GM21528 (cell line): Measurements from ENCODE around the gene LCN6.
"Not testable (repeated sequence)": the region's sequence is repeated elsewhere in the genome, so short reads cannot be mapped to it uniquely, and the experiment has no call there.

Experiments
- ATAC-seq: cut with Tn5 transposase; IDR thresholded peaks from one replicate; pipeline ENCODE4 v1.9.1; 2021; ENCODE audit warnings: mild to moderate bottlenecking, moderate library complexity; ENCODE audit not compliant: unreplicated experiment, low FRiP score

The LCN6 gene, protein sequence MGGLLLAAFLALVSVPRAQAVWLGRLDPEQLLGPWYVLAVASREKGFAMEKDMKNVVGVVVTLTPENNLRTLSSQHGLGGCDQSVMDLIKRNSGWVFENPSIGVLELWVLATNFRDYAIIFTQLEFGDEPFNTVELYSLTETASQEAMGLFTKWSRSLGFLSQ

GRCh38 chr9:136748201-136748600, at the start of gene LCN6:
TSS of gene LCN6 (minus strand) at chr9:136748525. CDS start at chr9:136748483, 42 bp downstream.
- ATAC-seq = no peak

DNA sequence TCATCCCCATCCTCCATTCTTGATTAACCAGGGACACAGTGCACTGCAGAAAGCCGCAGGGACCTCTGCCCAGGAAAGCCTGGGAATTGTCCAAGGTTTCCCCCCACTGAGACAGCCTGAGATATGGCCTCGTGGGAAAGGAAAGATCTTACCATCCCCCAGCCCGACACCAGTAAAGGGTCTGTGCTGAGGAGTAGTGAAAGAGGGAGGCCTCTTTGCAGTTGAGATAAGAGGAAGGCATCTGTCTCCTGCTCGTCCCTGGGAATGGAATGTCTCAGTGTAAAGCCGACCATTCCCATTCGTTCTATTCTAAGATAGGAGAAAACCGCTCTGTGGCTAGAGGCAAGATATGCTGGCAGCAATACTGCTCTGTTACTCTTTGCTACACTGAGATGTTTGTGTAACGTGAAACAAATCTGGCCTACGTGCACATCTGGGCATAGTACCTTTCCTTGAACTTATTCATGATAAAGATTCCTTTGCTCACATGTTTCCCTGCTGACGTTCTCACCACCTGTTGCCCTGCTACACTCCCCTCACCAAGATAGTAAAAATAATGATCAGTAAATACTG, 48.5 kb upstream of the LCN6 start:
- not testable (repeated sequence) for ATAC-seq

GRCh38 chr9:136796238-136796774, 48.0 kb upstream of the LCN6 start, which contains the start of gene CCDC183:
TSS of gene CCDC183 (plus strand) at chr9:136796338. CDS start at chr9:136796398, 60 bp downstream.
- ATAC-seq = no peak

- no peak for ATAC-seq
Observed at GRCh38 chr9:136795000-136795348, 46.6 kb upstream of the LCN6 start.

DNA sequence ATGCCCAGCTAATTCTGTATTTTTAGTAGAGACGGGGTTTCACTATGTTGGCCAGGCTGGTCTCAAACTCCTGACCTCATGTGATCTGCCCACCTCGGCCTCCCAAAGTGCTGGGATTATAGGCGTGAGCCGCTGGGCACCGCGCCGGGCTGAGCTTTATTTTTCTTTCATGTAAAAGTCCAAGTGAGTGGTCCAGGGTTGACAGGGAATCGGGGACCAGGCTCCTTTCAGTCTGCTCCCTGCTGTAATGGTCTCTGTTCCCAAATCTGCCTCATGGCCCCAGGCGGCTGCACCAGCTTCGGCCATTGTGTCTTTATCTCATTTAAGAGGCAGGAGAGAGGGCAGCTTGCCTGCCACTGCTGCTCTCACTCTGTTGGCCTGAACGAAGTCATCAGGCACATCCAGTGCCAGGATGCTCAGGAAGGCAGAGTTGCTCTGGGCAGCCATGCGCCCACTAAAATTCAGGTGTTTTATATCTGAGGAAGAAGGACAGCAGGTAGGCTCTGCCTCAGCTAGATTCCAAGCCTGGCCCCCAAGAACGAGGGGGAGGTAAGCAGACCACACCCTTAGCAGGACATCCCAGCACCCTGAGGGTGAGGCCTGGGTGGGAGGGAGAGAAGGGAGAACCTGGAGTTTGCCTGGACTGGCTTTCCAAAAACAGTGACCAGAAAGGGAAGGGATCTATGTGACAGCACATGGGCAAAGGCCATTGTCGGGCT, 46.1 kb upstream of the LCN6 start:
- no peak for ATAC-seq

- no peak for ATAC-seq
Observed at GRCh38 chr9:136793086-136793946, 45.0 kb upstream of the LCN6 start.

GRCh38 chr9:136792321-136793085, 44.2 kb upstream of the LCN6 start:
- ATAC-seq = no peak

DNA sequence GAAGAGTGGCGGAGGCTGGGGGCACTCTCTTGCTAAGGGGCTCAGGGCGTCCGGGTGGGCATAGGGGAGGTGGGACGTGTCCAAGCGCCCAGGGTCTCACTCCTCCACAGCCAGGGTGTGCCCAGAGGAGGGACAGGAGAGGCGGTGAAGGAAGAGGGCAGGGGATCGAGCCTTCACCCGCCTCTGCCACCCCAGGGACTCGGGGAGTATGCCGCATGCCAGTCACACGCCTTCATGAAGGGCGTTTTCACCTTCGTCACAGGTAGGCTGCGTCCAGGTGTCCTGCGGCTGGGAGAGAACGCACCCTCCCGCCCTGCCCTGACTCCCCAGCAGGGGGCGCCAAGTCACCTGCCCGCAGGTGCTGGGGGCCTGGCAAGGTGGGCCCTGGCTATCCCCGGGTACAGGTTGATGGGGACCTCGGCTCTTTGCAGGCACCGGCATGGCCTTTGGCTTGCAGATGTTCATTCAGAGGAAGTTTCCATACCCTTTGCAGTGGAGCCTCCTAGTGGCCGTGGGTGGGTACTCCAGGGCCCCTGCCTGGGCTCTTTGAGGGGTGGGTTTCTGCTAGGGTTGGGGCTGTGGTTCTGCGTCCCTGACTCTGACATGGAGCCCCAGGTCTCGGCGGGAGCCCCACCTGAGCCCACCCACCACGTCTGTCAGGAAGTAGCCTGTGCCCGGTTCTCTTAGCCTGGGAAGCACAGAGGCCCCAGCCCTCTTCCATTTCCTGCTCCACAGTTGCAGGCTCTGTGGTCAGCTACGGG, 43.4 kb upstream of the LCN6 start:
- no peak for ATAC-seq

- ATAC-seq = peak; percentile 83
Observed at GRCh38 chr9:136790640-136791515, 42.6 kb upstream of the LCN6 start, which contains the start of gene TMEM141. TSS of gene TMEM141 (plus strand) at chr9:136791344. CDS start at chr9:136791371, 27 bp downstream.

DNA sequence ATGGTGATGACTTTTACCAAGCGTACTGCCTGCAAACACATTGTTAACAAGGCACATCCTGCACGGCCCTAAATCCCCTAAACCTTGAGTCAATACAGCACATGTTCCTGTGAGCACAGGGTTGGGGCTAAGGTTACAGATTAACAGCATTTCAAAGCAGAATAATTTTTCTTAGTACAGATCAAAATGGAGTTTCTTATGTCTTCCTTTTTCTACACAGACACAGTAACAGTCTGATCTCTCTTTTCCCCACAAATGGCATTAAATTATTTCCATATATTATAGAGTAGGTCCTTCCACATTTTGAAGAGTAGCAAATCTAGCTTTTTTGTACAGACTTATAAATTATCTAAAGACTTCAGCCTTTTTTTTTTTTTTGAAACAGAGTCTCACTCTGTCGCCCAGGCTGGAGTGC, 41.2 kb upstream of the LCN6 start:
- ATAC-seq = no peak

DNA sequence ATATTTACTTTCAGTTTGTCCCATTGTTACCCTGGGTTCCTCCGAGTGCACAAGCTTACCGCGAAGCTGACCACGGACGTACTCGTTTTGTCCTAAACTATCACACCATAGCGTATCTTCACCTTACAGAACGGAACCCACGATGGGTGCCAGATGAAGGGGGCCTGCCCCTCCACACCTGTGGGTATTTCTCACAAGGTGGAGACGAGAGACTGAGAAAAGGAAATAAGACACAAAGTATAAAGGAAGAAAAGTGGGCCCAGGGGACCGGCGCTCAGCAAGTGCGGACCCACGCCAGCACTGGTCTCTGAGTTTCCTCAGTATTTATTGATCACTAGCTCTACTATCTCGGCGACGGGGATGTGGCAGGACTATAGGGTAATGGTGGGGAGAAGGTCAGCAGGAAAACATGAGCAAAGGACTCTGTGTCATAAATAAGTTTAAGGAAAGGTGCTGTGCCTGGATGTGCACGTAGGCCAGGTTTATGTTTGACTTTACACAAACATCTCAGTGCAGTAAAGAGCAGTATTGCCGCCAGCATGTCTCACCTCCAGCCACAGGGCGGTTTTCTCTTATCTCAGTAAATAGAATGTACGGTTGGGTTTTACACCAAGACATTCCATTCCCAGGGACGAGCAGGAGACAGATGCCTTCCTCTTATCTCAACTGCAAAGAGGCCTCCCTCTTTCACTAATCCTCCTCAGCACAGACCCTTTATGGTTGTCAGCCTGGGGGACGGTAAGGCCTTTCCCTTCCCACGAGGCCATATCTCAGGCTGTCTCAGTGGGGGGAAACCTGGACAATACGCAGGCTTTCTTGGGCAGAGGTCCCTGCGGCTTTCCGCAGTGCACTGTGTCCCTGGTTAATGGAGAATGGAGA, 40.6 kb upstream of the LCN6 start:
- ATAC-seq = not testable (repeated sequence)

GRCh38 chr9:136787690-136788400, 39.5 kb upstream of the LCN6 start:
- ATAC-seq = no peak

DNA sequence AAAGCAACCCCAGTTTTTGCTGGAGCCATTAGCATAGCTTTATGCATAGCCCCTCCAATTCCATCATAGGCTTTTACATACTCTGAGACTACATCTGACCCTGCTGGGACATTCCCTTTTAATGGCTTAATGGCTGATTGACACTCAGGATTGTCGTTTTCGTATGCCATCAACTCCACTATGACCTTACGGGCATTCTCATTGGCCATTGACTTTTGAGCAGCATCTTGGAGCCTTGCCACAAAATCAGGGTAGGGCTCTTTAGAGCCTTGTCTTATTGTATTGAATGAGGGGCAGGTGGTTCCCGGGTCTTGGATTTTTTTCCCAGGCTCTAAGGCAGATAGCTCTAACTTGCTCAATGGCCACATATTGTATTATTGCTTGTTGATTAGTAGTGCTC, 38.7 kb upstream of the LCN6 start:
- ATAC-seq = not testable (repeated sequence)

DNA sequence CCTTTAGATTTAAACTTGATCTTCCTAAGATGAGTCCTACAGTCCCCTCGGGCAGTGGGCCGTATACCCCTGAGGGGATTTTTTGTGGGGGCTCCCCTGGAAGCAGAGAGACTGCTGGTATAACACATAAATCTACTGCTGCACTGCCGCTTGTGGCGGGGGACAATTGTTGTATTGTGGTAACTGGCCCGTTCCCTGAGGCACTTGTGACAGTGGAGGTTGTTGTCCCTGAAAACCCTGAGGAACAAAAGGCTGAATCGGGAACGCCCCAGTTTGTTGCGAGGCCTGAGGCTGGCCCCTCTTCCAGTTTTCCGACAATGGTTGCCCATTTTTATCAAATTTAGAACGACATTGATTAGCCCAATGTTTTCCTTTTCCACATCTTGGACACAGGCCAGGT, 38.1 kb upstream of the LCN6 start:
- ATAC-seq = no peak

DNA sequence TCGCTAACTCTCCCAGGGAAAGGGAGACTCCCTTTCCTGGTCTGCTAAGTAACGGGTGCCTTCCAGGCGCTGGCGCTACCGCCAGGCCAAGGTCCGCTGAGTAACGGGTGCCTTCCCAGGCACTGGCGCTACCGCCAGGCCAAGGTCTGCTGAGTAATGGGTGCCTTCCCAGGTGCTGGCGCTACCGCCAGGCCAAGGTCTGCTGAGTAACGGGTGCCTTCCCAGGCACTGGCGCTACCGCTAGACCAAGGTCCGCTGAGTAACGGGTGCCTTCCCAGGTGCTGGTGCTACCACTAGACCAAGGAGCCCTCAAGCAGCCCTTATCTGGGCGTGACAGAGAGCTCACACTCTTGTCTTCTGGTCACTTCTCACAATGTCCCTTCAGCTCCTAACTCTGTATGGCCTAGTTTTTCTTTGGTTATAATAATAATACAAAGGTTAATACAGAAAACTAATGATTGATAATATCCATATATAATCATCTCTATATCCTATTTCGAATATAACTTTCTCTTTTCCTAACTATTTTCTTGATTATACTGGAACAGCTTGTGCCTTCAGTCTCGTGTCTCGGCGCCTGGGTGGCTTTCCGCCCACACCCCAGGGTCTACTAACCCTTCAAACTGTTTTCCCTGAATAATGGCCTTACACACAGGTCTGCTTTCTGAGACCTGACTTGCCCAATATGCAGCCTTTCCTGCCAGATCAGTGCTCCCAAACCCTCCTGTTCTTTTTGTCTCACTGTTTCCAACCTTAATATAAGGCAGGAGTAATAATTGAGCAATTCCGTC, 37.4 kb upstream of the LCN6 start:
- not testable (repeated sequence) for ATAC-seq

DNA sequence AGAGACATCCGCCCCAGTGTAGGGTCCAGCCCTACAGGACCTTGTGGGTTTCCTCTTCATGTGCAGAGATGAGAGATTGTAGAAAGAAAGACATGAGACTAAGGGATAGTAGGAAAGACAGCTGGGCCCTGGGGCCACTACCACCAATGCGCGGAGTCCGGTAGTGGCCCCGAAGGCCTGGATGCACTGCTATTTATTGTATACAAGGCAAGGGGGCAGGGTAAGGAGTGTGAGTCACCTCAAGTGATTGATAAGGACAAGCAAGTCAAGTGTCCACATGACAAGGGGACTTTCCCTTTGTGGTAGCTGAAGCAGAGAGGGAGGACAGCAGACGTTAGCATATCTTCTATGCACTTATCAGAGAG, 36.7 kb upstream of the LCN6 start:
- ATAC-seq = no peak
